GF-D8 (cell line): ENCODE data around the gene PUDP.
"Not testable (repeated sequence)": the region's sequence is repeated elsewhere in the genome, so short reads cannot be mapped to it uniquely, and the experiment has no call there.

Experiments used
- DNase-seq: peaks from one replicate; lab custom pipeline; 2025; lab: John Stamatoyannopoulos, UW

PUDP gene

GRCh38 chrX:7109838-7110793, 37.8 kb downstream of the PUDP start:
- DNase-seq = no peak

GRCh38 chrX:7109049-7109531, 38.9 kb downstream of the PUDP start:
- no peak for DNase-seq

- no peak for DNase-seq
Observed at GRCh38 chrX:7108030-7108429, 39.9 kb downstream of the PUDP start.

- DNase-seq = no peak
Observed at GRCh38 chrX:7106649-7107048, 41.3 kb downstream of the PUDP start.

GRCh38 chrX:7102119-7102518, 45.8 kb downstream of the PUDP start:
- no peak for DNase-seq

- DNase-seq = no peak
Observed at GRCh38 chrX:7100022-7100421, 47.9 kb downstream of the PUDP start.

- not testable (repeated sequence) for DNase-seq
Observed at GRCh38 chrX:7095657-7096056, 52.3 kb downstream of the PUDP start.

- no peak for DNase-seq
Observed at GRCh38 chrX:7093305-7093704, 54.6 kb downstream of the PUDP start.

- DNase-seq = no peak
Observed at GRCh38 chrX:7092543-7092942, 55.4 kb downstream of the PUDP start.

GRCh38 chrX:7091923-7092322, 56.0 kb downstream of the PUDP start:
- DNase-seq = no peak

- DNase-seq = no peak
Observed at GRCh38 chrX:7090641-7091040, 57.3 kb downstream of the PUDP start.

GRCh38 chrX:7088968-7089615, 58.9 kb downstream of the PUDP start:
- no peak for DNase-seq

GRCh38 chrX:7086384-7086783, 61.6 kb downstream of the PUDP start:
- DNase-seq = no peak

GRCh38 chrX:7085879-7086278, 62.1 kb downstream of the PUDP start:
- no peak for DNase-seq

- no peak for DNase-seq
Observed at GRCh38 chrX:7084841-7085240, 63.1 kb downstream of the PUDP start.

- peak; percentile 71 for DNase-seq
Observed at GRCh38 chrX:7083468-7084396, 64.2 kb downstream of the PUDP start.

- DNase-seq = no peak
Observed at GRCh38 chrX:7083021-7083420, 64.9 kb downstream of the PUDP start.

GRCh38 chrX:7082556-7082955, 65.4 kb downstream of the PUDP start:
- DNase-seq = no peak

GRCh38 chrX:7077241-7078230, 70.4 kb downstream of the PUDP start:
- DNase-seq = no peak

- DNase-seq = no peak
Observed at GRCh38 chrX:7076245-7076661, 71.7 kb downstream of the PUDP start.

- no peak for DNase-seq
Observed at GRCh38 chrX:7074908-7075204, 73.1 kb downstream of the PUDP start.
